GM23338 (cell line): ENCODE data around the gene TIGD7. TPM values are rescaled to one million over a fixed set of nuclear protein-coding genes. Genes with fewer than 3 reads are reported as not detected.

Experiments
- ATAC-seq: fragments of 200-7000 bp; cut with Tn5 transposase; 3 replicates; pipeline ENCODE4 v1.9.1; 2020
- DNase-seq: peaks from one replicate; pipeline ENCODE4 v3.0.0-alpha.2; 2015; ENCODE audit warnings: low spot score
- H2AFZ ChIP-seq: fragments of 200-600 bp; sonication (generic); 2 replicates; pipeline ENCODE4 v1.8.0; 2016; ENCODE audit warnings: antibody characterized with exemption, mild to moderate bottlenecking, moderate library complexity
- H3F3A ChIP-seq: fragments of 200-600 bp; sonication (generic); replicated peaks from 2 replicates; pipeline ENCODE4 v1.8.0; 2017; ENCODE audit warnings: antibody characterized with exemption, mixed run types, low read depth
- H3K27ac ChIP-seq: fragments of 200-600 bp; sonication (generic); 2 replicates; pipeline ENCODE4 v1.6.1; 2016; ENCODE audit warnings: low read depth
- H3K27me3 ChIP-seq: fragments of 200-600 bp; sonication (generic); 2 replicates; pipeline ENCODE4 v1.8.0; 2016; ENCODE audit warnings: mild to moderate bottlenecking, mixed run types, moderate library complexity; ENCODE audit not compliant: insufficient read depth
- H3K36me3 ChIP-seq: fragments of 200-600 bp; sonication (generic); 2 replicates; pipeline ENCODE4 v1.8.0; 2016; ENCODE audit warnings: mild to moderate bottlenecking; ENCODE audit not compliant: insufficient read depth
- H3K4me1 ChIP-seq: fragments of 200-600 bp; sonication (generic); 2 replicates; pipeline ENCODE4 v1.8.0; 2016; ENCODE audit warnings: mild to moderate bottlenecking, moderate library complexity; ENCODE audit not compliant: insufficient read depth
- H3K4me2 ChIP-seq: fragments of 200-600 bp; sonication (generic); 2 replicates; pipeline ENCODE4 v1.7.1; 2017; ENCODE audit warnings: mixed run types
- H3K4me3 ChIP-seq: fragments of 200-600 bp; sonication (generic); 2 replicates; pipeline ENCODE4 v1.6.1; 2016; ENCODE audit warnings: mixed run types
- H3K79me2 ChIP-seq: fragments of 200-600 bp; sonication (generic); replicated peaks from 2 replicates; pipeline ENCODE4 v1.8.0; 2017; ENCODE audit warnings: mild to moderate bottlenecking; ENCODE audit not compliant: insufficient read depth
- H3K9me2 ChIP-seq: fragments of 200-600 bp; sonication (generic); 2 replicates; pipeline ENCODE4 v1.8.0; 2017; ENCODE audit not compliant: insufficient read depth
- H4K20me1 ChIP-seq: fragments of 200-600 bp; sonication (generic); replicated peaks from 2 replicates; pipeline ENCODE4 v1.8.0; 2017; ENCODE audit warnings: mild to moderate bottlenecking; ENCODE audit not compliant: insufficient read depth
- H3K27ac Mint-ChIP-seq: 2 replicates; pipeline ENCODE4 v1.8.0; 2020; ENCODE audit warnings: inconsistent platforms, mild to moderate bottlenecking, moderate library complexity, mixed read lengths
- H3K27me3 Mint-ChIP-seq: 3 replicates; pipeline ENCODE4 v1.8.0; 2022; ENCODE audit warnings: low read depth, mild to moderate bottlenecking, moderate library complexity, mixed read lengths, inconsistent platforms; ENCODE audit not compliant: insufficient read depth, poor library complexity
- H3K36me3 Mint-ChIP-seq: 3 replicates; pipeline ENCODE4 v1.8.0; 2021; ENCODE audit warnings: low read depth, mild to moderate bottlenecking, inconsistent platforms, moderate library complexity, mixed read lengths
- H3K4me1 Mint-ChIP-seq: 3 replicates; pipeline ENCODE4 v1.8.0; 2020; ENCODE audit warnings: mild to moderate bottlenecking, inconsistent platforms, mixed read lengths
- H3K4me3 Mint-ChIP-seq: 3 replicates; pipeline ENCODE4 v1.8.0; 2021; ENCODE audit warnings: moderate library complexity, mild to moderate bottlenecking, inconsistent platforms, mixed read lengths
- H3K9me3 Mint-ChIP-seq: 3 replicates; pipeline ENCODE4 v1.8.0; 2020; ENCODE audit warnings: moderate library complexity, mild to moderate bottlenecking, inconsistent platforms, mixed read lengths
- CREB1 ChIP-seq: fragments of 250-450 bp; sonication (Bioruptor Pico); IDR thresholded peaks from 2 replicates; pipeline ENCODE4 v1.5.0; 2020; ENCODE audit warnings: low read depth, mild to moderate bottlenecking, moderate library complexity
- EZH2phosphoT487 ChIP-seq: fragments of 200-600 bp; sonication (generic); IDR thresholded peaks from one replicate; pipeline ENCODE4 v1.8.1; 2018; ENCODE audit warnings: antibody characterized with exemption; ENCODE audit not compliant: unreplicated experiment
- JUNB ChIP-seq: IDR thresholded peaks from one replicate; pipeline ENCODE4 v1.6.1; 2016; ENCODE audit warnings: antibody characterized with exemption; ENCODE audit not compliant: unreplicated experiment
- POLR2AphosphoS5 ChIP-seq: IDR thresholded peaks from 2 replicates; pipeline ENCODE4 v1.6.1; 2016; ENCODE audit warnings: antibody characterized with exemption, low read depth
- STAT1 ChIP-seq: IDR thresholded peaks from one replicate; pipeline ENCODE4 v1.6.1; 2016; ENCODE audit warnings: antibody characterized with exemption; ENCODE audit not compliant: unreplicated experiment
- ZNF114 ChIP-seq: fragments of 250-450 bp; sonication (Bioruptor Pico); IDR thresholded peaks from 2 replicates; pipeline ENCODE4 v1.5.0; 2020; ENCODE audit warnings: mild to moderate bottlenecking, moderate library complexity
- ZNF331 ChIP-seq: fragments of 250-450 bp; sonication (Bioruptor Pico); IDR thresholded peaks from 2 replicates; pipeline ENCODE4 v1.5.0; 2020; ENCODE audit warnings: low read depth, mild to moderate bottlenecking, moderate library complexity
- polyA plus RNA-seq: library from polyadenylated mRNA; unstranded; fragments of >200 nt; fragmentation: Nextera tagmentation; extraction: Ambion mirVana; gene quantifications from 2 replicates; pipeline ENCODE4 v1.2.1, GENCODE V29; 2016
- total RNA-seq: library from RNA; depleted of rRNA; stranded (reverse); fragments of >200 nt; shearing (Covaris generic); gene quantifications from 2 replicates; pipeline ENCODE4 v1.2.3, GENCODE V29; 2014
- TF ChIP-seq, protein P1 (sequence below): fragments of 250-450 bp; sonication (Bioruptor Pico); IDR thresholded peaks from 2 replicates; pipeline ENCODE4 v1.5.0; 2020; ENCODE audit warnings: mild to moderate bottlenecking, moderate library complexity

The TIGD7 gene
- total and polyA plus RNA-seq, 2 experiments from 2014 or later: 3.9 to 8.0 TPM

DNA sequence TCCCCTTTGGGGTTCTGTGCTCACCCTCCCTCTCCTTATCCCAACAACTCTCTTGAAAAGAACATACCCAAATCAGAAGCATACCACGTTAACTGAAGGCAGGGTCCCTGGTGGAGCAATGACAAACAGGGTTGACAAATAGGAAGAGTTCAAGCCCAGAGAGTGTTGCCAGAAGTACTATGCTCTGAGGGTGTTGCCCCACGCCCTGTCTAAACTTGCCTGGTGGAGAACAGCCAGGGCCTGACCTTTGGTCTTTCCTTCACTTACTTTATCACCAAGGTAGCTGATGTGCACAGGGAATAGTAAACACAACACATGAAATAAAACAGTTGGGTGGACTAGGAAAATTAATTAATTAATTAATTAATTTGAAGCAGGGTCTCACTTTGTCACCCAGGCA is 23.4 kb upstream of the TIGD7 start (continued):
- TF ChIP-seq, protein P1, sequence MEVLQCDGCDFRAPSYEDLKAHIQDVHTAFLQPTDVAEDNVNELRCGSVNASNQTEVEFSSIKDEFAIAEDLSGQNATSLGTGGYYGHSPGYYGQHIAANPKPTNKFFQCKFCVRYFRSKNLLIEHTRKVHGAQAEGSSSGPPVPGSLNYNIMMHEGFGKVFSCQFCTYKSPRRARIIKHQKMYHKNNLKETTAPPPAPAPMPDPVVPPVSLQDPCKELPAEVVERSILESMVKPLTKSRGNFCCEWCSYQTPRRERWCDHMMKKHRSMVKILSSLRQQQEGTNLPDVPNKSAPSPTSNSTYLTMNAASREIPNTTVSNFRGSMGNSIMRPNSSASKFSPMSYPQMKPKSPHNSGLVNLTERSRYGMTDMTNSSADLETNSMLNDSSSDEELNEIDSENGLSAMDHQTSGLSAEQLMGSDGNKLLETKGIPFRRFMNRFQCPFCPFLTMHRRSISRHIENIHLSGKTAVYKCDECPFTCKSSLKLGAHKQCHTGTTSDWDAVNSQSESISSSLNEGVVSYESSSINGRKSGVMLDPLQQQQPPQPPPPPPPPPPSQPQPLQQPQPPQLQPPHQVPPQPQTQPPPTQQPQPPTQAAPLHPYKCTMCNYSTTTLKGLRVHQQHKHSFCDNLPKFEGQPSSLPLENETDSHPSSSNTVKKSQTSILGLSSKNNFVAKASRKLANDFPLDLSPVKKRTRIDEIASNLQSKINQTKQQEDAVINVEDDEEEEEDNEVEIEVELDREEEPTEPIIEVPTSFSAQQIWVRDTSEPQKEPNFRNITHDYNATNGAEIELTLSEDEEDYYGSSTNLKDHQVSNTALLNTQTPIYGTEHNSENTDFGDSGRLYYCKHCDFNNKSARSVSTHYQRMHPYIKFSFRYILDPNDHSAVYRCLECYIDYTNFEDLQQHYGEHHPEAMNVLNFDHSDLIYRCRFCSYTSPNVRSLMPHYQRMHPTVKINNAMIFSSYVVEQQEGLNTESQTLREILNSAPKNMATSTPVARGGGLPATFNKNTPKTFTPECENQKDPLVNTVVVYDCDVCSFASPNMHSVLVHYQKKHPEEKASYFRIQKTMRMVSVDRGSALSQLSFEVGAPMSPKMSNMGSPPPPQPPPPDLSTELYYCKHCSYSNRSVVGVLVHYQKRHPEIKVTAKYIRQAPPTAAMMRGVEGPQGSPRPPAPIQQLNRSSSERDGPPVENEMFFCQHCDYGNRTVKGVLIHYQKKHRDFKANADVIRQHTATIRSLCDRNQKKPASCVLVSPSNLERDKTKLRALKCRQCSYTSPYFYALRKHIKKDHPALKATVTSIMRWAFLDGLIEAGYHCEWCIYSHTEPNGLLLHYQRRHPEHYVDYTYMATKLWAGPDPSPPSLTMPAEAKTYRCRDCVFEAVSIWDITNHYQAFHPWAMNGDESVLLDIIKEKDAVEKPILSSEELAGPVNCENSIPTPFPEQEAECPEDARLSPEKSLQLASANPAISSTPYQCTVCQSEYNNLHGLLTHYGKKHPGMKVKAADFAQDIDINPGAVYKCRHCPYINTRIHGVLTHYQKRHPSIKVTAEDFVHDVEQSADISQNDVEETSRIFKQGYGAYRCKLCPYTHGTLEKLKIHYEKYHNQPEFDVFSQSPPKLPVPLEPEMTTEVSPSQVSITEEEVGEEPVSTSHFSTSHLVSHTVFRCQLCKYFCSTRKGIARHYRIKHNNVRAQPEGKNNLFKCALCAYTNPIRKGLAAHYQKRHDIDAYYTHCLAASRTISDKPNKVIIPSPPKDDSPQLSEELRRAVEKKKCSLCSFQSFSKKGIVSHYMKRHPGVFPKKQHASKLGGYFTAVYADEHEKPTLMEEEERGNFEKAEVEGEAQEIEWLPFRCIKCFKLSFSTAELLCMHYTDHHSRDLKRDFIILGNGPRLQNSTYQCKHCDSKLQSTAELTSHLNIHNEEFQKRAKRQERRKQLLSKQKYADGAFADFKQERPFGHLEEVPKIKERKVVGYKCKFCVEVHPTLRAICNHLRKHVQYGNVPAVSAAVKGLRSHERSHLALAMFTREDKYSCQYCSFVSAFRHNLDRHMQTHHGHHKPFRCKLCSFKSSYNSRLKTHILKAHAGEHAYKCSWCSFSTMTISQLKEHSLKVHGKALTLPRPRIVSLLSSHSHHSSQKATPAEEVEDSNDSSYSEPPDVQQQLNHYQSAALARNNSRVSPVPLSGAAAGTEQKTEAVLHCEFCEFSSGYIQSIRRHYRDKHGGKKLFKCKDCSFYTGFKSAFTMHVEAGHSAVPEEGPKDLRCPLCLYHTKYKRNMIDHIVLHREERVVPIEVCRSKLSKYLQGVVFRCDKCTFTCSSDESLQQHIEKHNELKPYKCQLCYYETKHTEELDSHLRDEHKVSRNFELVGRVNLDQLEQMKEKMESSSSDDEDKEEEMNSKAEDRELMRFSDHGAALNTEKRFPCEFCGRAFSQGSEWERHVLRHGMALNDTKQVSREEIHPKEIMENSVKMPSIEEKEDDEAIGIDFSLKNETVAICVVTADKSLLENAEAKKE (CRISPR knock-in tag): no peak
- no peak for TF ChIP-seq STAT1
- no peak for TF ChIP-seq POLR2AphosphoS5
- TF ChIP-seq ZNF331 (CRISPR knock-in tag): no peak
- no peak for TF ChIP-seq CREB1 (CRISPR knock-in tag)
- TF ChIP-seq ZNF114: no peak
- no peak for TF ChIP-seq EZH2phosphoT487
- TF ChIP-seq JUNB: no peak

DNA sequence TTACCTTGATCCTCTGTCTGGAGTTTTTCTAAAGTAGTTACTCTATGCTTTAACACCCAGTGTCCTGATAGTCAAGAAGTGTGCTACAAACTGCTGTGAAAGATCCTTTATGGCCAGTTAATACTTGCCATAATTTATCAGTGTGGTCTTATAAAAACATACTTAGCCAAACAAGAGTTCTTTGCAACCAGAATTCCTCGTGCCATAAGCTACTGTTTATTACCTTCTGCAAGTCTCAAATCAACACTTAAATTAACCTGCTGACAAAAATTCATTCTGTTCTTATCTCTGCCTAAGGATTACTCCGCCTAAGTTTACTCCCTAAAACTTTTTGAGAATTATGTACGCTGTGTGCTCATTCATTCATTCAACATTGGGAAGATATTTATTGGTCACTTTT is 22.9 kb upstream of the TIGD7 start:
- Histone ChIP-seq H3K4me1 (no peaks in the 10 kb centered on the region), H2AFZ (no peak overlapping the region), H3K4me3 (no peak overlapping the region), H3K36me3 (no peaks in the 10 kb centered on the region), H3K27me3 (no peaks in the 10 kb centered on the region), H3F3A (no peaks in the 10 kb centered on the region), H3K79me2 (no peaks in the 10 kb centered on the region), H3K27ac (no peak overlapping the region), H3K4me2 (no peak overlapping the region), H3K9me2 (no peaks in the 10 kb centered on the region), H4K20me1 (no peaks in the 10 kb centered on the region)
- ATAC-seq (no peak), DNase-seq (no peak)
- H3K27ac Mint-ChIP-seq: no peak overlapping the region
- H3K4me1 Mint-ChIP-seq: no peaks in the 10 kb centered on the region
- no peaks in the 10 kb centered on the region; the same call in 2 of the 3 replicates for H3K36me3 Mint-ChIP-seq
- peaks cover 61% of the 10 kb centered on the region for H3K9me3 Mint-ChIP-seq
- no peaks in the 10 kb centered on the region for H3K27me3 Mint-ChIP-seq
- no peak overlapping the region for H3K4me3 Mint-ChIP-seq
- TF ChIP-seq, protein P1 (CRISPR knock-in tag): no peak
